Smooth muscle cell of the coronary artery (primary cell): ENCODE data around the gene NUP54. TPM values are rescaled to one million over a fixed set of nuclear protein-coding genes. Genes with fewer than 3 reads are reported as not detected.

ENCODE experiments used
- total RNA-seq: library from RNA; depleted of rRNA; stranded (reverse); fragments of >200 nt; gene quantifications from 2 replicates; pipeline ENCODE4 v1.2.3, GENCODE V29; 2014; ENCODE audit warnings: low replicate concordance

NUP54 gene
- 42.5 and 54.3 TPM in 2 replicates for total RNA-seq

GRCh38 chr4:76148142-76148865, at the start of gene NUP54:
NUP54 (minus strand) TSS chr4:76148397; CDS start chr4:76148374, 23 bp downstream.

DNA sequence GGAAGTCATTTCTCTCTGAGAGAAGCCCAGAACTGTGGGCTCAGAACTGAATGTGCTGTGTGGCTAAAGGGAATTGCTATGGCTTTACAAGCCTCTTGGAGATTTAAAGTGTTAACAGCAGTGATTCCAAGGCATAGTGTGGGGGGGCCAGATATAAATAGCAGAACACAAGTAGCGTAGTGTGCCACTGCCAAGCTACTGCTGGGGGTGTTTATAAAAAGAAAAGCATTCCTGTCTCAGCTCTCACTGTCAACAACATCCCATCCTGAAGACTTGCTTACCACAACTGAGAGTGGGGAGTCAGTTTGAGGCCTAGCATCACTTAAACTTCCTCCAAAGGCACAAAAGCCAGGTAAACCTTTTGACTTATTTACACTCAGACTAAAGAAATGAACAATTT, 73.7 kb downstream of the NUP54 start, which contains the start of gene ART3:
Gene ART3, plus strand, starts transcription at position 242 of the 400 bp plus-strand sequence. CDS start 1,181 bp downstream, outside the sequence.

Other genes starting within 250 kb of the NUP54 start
- gene PPEF2, start 245.9 kb downstream of the NUP54 start, total RNA-seq: not detected in 2 replicates
- gene NAAA, start 207.4 kb downstream of the NUP54 start, total RNA-seq: 14.5 and 20.0 TPM in 2 replicates
- gene SDAD1, start 157.5 kb downstream of the NUP54 start, total RNA-seq: 16.0 and 19.0 TPM in 2 replicates
- not detected in 2 replicates for gene CXCL9, start 140.9 kb downstream of the NUP54 start, total RNA-seq
- not detected in 2 replicates for gene CXCL10, start 124.9 kb downstream of the NUP54 start, total RNA-seq
- not detected in 2 replicates for gene CXCL11, start 112.3 kb downstream of the NUP54 start, total RNA-seq
- not detected in 2 replicates for gene ART3, start 73.7 kb downstream of the NUP54 start, total RNA-seq
- 242 and 693 TPM in 2 replicates for gene SCARB2, start 65.4 kb upstream of the NUP54 start, total RNA-seq
- 0.45 and 1.9 TPM in 2 replicates for gene FAM47E, start 103.3 kb upstream of the NUP54 start, total RNA-seq
- 2.5 and 4.5 TPM in 2 replicates for gene STBD1, start 158.3 kb upstream of the NUP54 start, total RNA-seq